Measurements from ENCODE around the gene GPR107. TPM values are rescaled to one million over a fixed set of nuclear protein-coding genes. Genes with fewer than 3 reads are reported as not detected.
A peak's percentile ranks its signal among the peaks of the same experiment; 100 is the strongest.
"Not testable (repeated sequence)": the region's sequence is repeated elsewhere in the genome, so short reads cannot be mapped to it uniquely, and the experiment has no call there.

The GPR107 gene
- total RNA-seq, 6 experiments from 2014 or later: 12.6 to 18.2 (median 14.5) TPM

- TF ChIP-seq POLR2A (IDR thresholded peaks at IDR 0.05): no peak
- no peak for TF ChIP-seq CTCF (IDR thresholded peaks at IDR 0.05)
- Histone ChIP-seq H3K4me3 (no peak overlapping the region), H3K9me3 (no peaks in the 10 kb centered on the region), H3K36me3 (no peaks in the 10 kb centered on the region), H3K27ac (no peak overlapping the region), H3K27me3 (no peaks in the 10 kb centered on the region), H3K4me1 (peaks cover 0 to 4% (median under 1%) of the 10 kb centered on the region in 4 donors)
- DNase-seq (no peak), ATAC-seq (no peak)
- intact Hi-C loops (cut with DNase I): no loop called here
- 71% methylated on average over 4 of the region's 4 CpGs for WGBS (ENCODE audit: insufficient coverage, low coverage, low lambda C conversion rate, missing lambda C conversion rate)
Observed at GRCh38 chr9:130018265-130018664, 35.4 kb upstream of the GPR107 start.

- 71% methylated on average over 7 of the region's 7 CpGs for WGBS (ENCODE audit: insufficient coverage, low coverage, low lambda C conversion rate, missing lambda C conversion rate)
- Histone ChIP-seq H3K9me3 (no peaks in the 10 kb centered on the region), H3K27me3 (no peaks in the 10 kb centered on the region), H3K4me3 (no peak overlapping the region), H3K27ac (no peak overlapping the region), H3K36me3 (no peaks in the 10 kb centered on the region), H3K4me1 (peaks cover 0 to 22% (median 6%) of the 10 kb centered on the region in 4 donors)
- intact Hi-C loops (cut with DNase I): no loop called here
- DNase-seq (no peak), ATAC-seq (no peak)
- TF ChIP-seq POLR2A (IDR thresholded peaks at IDR 0.05) (no peak), CTCF (IDR thresholded peaks at IDR 0.05) (no peak)
Observed at GRCh38 chr9:130020618-130021017, 33.1 kb upstream of the GPR107 start.

GRCh38 chr9:130021123-130021522, 32.6 kb upstream of the GPR107 start:
- H3K27ac ChIP-seq: no peak overlapping the region
- H3K4me3 ChIP-seq: no peak overlapping the region
- DNase-seq: no peak
- peak in 1 of 4 donors; percentile 14 for ATAC-seq
- no peaks in the 10 kb centered on the region for H3K9me3 ChIP-seq
- intact Hi-C loops (cut with DNase I): no loop called here
- H3K36me3 ChIP-seq: no peaks in the 10 kb centered on the region
- WGBS (ENCODE audit: insufficient coverage, low coverage, low lambda C conversion rate, missing lambda C conversion rate): 63% methylated on average over 2 of the region's 2 CpGs
- no peak for TF ChIP-seq CTCF (IDR thresholded peaks at IDR 0.05)
- no peak for TF ChIP-seq POLR2A (IDR thresholded peaks at IDR 0.05)
- H3K4me1 ChIP-seq: peaks cover 0 to 22% (median 6%) of the 10 kb centered on the region in 4 donors
- H3K27me3 ChIP-seq: no peaks in the 10 kb centered on the region

GRCh38 chr9:130021842-130022241, 31.9 kb upstream of the GPR107 start:
- H3K27me3 ChIP-seq; ATAC-seq; H3K36me3 ChIP-seq; H3K9me3 ChIP-seq; H3K27ac ChIP-seq; H3K4me3 ChIP-seq; DNase-seq; intact Hi-C loops (cut with DNase I): not testable (repeated sequence)
- WGBS (ENCODE audit: insufficient coverage, low coverage, low lambda C conversion rate, missing lambda C conversion rate): 100% methylated on average over 3 of the region's 3 CpGs
- peaks cover 0 to 22% (median 6%) of the 10 kb centered on the region in 4 donors for H3K4me1 ChIP-seq

GRCh38 chr9:130022566-130023143, 31.1 kb upstream of the GPR107 start:
- no peak for DNase-seq
- no peak overlapping the region for H3K4me3 ChIP-seq

More at GRCh38 chr9:130022566-130023143, 31.1 kb upstream of the GPR107 start:
- intact Hi-C loops (cut with DNase I): no loop called here
- Histone ChIP-seq H3K36me3 (no peaks in the 10 kb centered on the region), H3K27ac (peak overlapping the region in 1 of 3 donors; percentile 65), H3K4me1 (peaks cover 0 to 22% (median 6%) of the 10 kb centered on the region in 4 donors), H3K9me3 (no peaks in the 10 kb centered on the region), H3K27me3 (no peaks in the 10 kb centered on the region)
- no peak for ATAC-seq
- TF ChIP-seq POLR2A (IDR thresholded peaks at IDR 0.05): no peak
- no peak for TF ChIP-seq CTCF (IDR thresholded peaks at IDR 0.05)
- WGBS (ENCODE audit: insufficient coverage, low coverage, low lambda C conversion rate, missing lambda C conversion rate): 79% methylated on average over 7 of the region's 8 CpGs

Data from right lobe of liver (tissue), 6 donors.